A673 (cell line): ENCODE data around the gene ADK.

Experiments used
- EZH2 ChIP-seq: fragments of 200-600 bp; sonication (generic); IDR thresholded peaks from 2 replicates; pipeline ENCODE4 v1.6.1; 2017; ENCODE audit warnings: borderline replicate concordance, low read depth, mild to moderate bottlenecking, mixed read lengths, antibody characterized with exemption, low read length; ENCODE audit not compliant: poor library complexity, severe bottlenecking
- TF ChIP-seq, protein P1 (sequence below): fragments of 300-800, 200-600 bp; sonication (generic); conservative IDR thresholded peaks from 2 replicates; pipeline ENCODE4 v1.5.1; 2017; ENCODE audit warnings: low read depth, mild to moderate bottlenecking, antibody characterized with exemption, low read length, moderate library complexity, mixed read lengths

DNA sequence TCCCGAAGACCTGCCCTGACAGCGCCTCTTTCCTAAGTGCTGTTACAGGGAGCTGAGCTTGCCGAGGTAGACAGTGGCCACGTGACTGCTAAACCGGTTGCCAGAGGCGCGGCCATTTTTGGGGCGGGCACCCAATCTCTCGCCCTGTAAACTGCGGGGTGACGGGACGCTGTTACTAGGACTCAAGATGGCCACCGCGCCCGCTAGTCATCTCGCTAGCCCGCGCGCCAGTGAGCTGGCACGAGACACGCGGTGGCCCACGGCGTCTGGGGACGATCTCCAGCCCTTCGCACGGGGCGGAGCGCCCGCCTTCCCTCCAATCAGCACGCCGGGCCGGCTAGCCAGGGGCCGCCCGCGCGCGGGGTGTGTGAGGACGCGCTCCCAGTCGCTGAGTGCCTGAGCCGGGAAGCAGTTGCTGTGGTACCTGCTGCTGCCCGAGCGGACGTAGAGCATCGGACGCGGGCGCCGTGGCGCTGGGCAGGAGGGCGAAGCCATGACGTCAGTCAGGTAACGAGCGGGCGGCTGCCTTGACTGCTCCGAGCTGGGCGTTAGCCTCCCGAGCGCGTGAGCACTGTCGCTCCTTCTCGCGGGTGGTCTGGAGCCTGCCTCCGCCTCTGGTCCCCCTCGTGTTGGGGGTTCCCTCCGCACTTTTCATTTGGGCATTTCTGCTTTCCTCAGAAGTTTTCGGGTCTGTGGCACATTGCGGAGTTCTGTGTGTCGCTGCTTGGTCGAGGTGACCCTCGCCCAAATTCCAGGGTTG is 25.5 kb downstream of the ADK start:
- TF ChIP-seq, protein P1, sequence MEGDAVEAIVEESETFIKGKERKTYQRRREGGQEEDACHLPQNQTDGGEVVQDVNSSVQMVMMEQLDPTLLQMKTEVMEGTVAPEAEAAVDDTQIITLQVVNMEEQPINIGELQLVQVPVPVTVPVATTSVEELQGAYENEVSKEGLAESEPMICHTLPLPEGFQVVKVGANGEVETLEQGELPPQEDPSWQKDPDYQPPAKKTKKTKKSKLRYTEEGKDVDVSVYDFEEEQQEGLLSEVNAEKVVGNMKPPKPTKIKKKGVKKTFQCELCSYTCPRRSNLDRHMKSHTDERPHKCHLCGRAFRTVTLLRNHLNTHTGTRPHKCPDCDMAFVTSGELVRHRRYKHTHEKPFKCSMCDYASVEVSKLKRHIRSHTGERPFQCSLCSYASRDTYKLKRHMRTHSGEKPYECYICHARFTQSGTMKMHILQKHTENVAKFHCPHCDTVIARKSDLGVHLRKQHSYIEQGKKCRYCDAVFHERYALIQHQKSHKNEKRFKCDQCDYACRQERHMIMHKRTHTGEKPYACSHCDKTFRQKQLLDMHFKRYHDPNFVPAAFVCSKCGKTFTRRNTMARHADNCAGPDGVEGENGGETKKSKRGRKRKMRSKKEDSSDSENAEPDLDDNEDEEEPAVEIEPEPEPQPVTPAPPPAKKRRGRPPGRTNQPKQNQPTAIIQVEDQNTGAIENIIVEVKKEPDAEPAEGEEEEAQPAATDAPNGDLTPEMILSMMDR = no peak
- no peak for TF ChIP-seq EZH2
